H9 (cell line): Measurements from ENCODE around the gene SEC23A. TPM values are rescaled to one million over a fixed set of nuclear protein-coding genes. Genes with fewer than 3 reads are reported as not detected.

Experiments
- DNase-seq: peaks from one replicate; pipeline ENCODE4 v3.0.0-alpha.2; 2017
- H2AFZ ChIP-seq: one replicate; pipeline ENCODE4 v1.6.1; 2013; ENCODE audit warnings: mild to moderate bottlenecking, low read length, control low read depth, moderate library complexity
- H2AK5ac ChIP-seq: 2 replicates; pipeline ENCODE4 v1.6.1; 2013; ENCODE audit warnings: low read length, control low read depth, mixed read lengths; ENCODE audit not compliant: insufficient read length
- H2BK120ac ChIP-seq: one replicate; pipeline ENCODE4 v1.6.1; 2013; ENCODE audit warnings: low read depth, mild to moderate bottlenecking, low read length, control low read depth, inconsistent platforms; ENCODE audit not compliant: poor library complexity, severe bottlenecking
- H2BK12ac ChIP-seq: 2 replicates; pipeline ENCODE4 v1.6.1; 2013; ENCODE audit warnings: low read length, control low read depth, mixed read lengths, low read depth; ENCODE audit not compliant: insufficient read length
- H2BK15ac ChIP-seq: 2 replicates; pipeline ENCODE4 v1.6.1; 2013; ENCODE audit warnings: low read depth, low read length, control low read depth
- H2BK20ac ChIP-seq: one replicate; pipeline ENCODE4 v1.6.1; 2013; ENCODE audit warnings: low read depth, mild to moderate bottlenecking, low read length, control low read depth, inconsistent platforms; ENCODE audit not compliant: poor library complexity, severe bottlenecking
- H2BK5ac ChIP-seq: 2 replicates; pipeline ENCODE4 v1.6.1; 2013; ENCODE audit warnings: low read length, control low read depth, mixed read lengths; ENCODE audit not compliant: insufficient read length
- H3K14ac ChIP-seq: 2 replicates; pipeline ENCODE4 v1.6.1; 2013; ENCODE audit warnings: low read length, control low read depth; ENCODE audit not compliant: insufficient read depth
- H3K18ac ChIP-seq: 2 replicates; pipeline ENCODE4 v1.6.1; 2013; ENCODE audit warnings: low read depth, mild to moderate bottlenecking, mixed read lengths, low read length, control low read depth; ENCODE audit not compliant: insufficient read length
- H3K23ac ChIP-seq: 2 replicates; pipeline ENCODE4 v1.6.1; 2013; ENCODE audit warnings: low read length, control low read depth, mixed read lengths, low read depth; ENCODE audit not compliant: insufficient read length
- H3K23me2 ChIP-seq: 2 replicates; pipeline ENCODE4 v1.6.1; 2013; ENCODE audit warnings: low read depth, mild to moderate bottlenecking, mixed read lengths, low read length, control low read depth; ENCODE audit not compliant: insufficient read length, poor library complexity, severe bottlenecking
- H3K27ac ChIP-seq: 2 replicates; pipeline ENCODE4 v1.5.1; 2013; ENCODE audit warnings: low read length, control low read depth, mixed read lengths, low read depth; ENCODE audit not compliant: insufficient read length
- H3K27me3 ChIP-seq: 2 replicates; pipeline ENCODE4 v1.6.1; 2013; ENCODE audit warnings: low read length, control low read depth, inconsistent platforms; ENCODE audit not compliant: insufficient read depth
- H3K4ac ChIP-seq: 2 replicates; pipeline ENCODE4 v1.6.1; 2013; ENCODE audit warnings: low read depth, mild to moderate bottlenecking, control low read depth, inconsistent platforms, low read length, moderate library complexity
- H3K4me1 ChIP-seq: 2 replicates; pipeline ENCODE4 v1.6.1; 2013; ENCODE audit warnings: low read length, control low read depth, inconsistent platforms; ENCODE audit not compliant: insufficient read depth
- H3K4me2 ChIP-seq: 2 replicates; pipeline ENCODE4 v1.6.1; 2013; ENCODE audit warnings: low read length, control low read depth, mixed read lengths; ENCODE audit not compliant: insufficient read length, insufficient read depth
- H3K56ac ChIP-seq: 2 replicates; pipeline ENCODE4 v1.6.1; 2013; ENCODE audit warnings: low read depth, mild to moderate bottlenecking, mixed read lengths, low read length, control low read depth; ENCODE audit not compliant: insufficient read length
- H3K79me1 ChIP-seq: 2 replicates; pipeline ENCODE4 v1.6.1; 2013; ENCODE audit warnings: low read depth, mild to moderate bottlenecking, moderate library complexity, low read length, control low read depth, inconsistent platforms; ENCODE audit not compliant: insufficient read depth, poor library complexity, severe bottlenecking
- H3K79me2 ChIP-seq: 2 replicates; pipeline ENCODE4 v1.6.1; 2013; ENCODE audit warnings: low read length, control low read depth, inconsistent platforms; ENCODE audit not compliant: insufficient read depth
- H3K9ac ChIP-seq: 2 replicates; pipeline ENCODE4 v1.6.1; 2013; ENCODE audit warnings: low read length, control low read depth, mixed read lengths; ENCODE audit not compliant: insufficient read length; ENCODE audit errors: extremely low read depth
- H3K9me3 ChIP-seq: one replicate; pipeline ENCODE4 v1.6.1; 2013; ENCODE audit warnings: low read depth, low read length, inconsistent platforms; ENCODE audit not compliant: control insufficient read depth
- H3T11ph ChIP-seq: one replicate; pipeline ENCODE4 v1.6.1; 2013; ENCODE audit warnings: mild to moderate bottlenecking, low read length, control low read depth, inconsistent platforms
- H4K20me1 ChIP-seq: one replicate; pipeline ENCODE4 v1.6.1; 2013; ENCODE audit not compliant: control insufficient read depth, insufficient read length, insufficient read depth
- H4K5ac ChIP-seq: 2 replicates; pipeline ENCODE4 v1.6.1; 2013; ENCODE audit warnings: low read depth, mild to moderate bottlenecking, mixed read lengths, low read length, control low read depth; ENCODE audit not compliant: insufficient read length
- H4K8ac ChIP-seq: replicated peaks from 2 replicates; pipeline ENCODE4 v1.6.1; 2013; ENCODE audit warnings: low read length, control low read depth, mixed read lengths, low read depth; ENCODE audit not compliant: insufficient read length
- H4K91ac ChIP-seq: 2 replicates; pipeline ENCODE4 v1.6.1; 2013; ENCODE audit warnings: low read depth, mild to moderate bottlenecking, moderate library complexity, mixed read lengths, low read length, control low read depth; ENCODE audit not compliant: insufficient read length
- H3K27ac Mint-ChIP-seq, 3 experiments: 2 replicates in 2 of 3; 3 replicates in 1 of 3; pipeline ENCODE4 v1.8.0; 2020 to 2021; ENCODE audit warnings: mixed read lengths in 3 of 3, mild to moderate bottlenecking in 1 of 3, moderate library complexity in 1 of 3
- H3K27me3 Mint-ChIP-seq: 2 replicates; pipeline ENCODE4 v1.8.0; 2021; ENCODE audit warnings: low read depth, mild to moderate bottlenecking, moderate library complexity, mixed read lengths
- H3K36me3 Mint-ChIP-seq, 3 experiments: 2 replicates in 2 of 3; 3 replicates in 1 of 3; pipeline ENCODE4 v1.8.0; 2020 to 2021; ENCODE audit warnings: low read depth in 3 of 3, mixed read lengths in 3 of 3; ENCODE audit not compliant: insufficient read depth in 1 of 3
- H3K4me1 Mint-ChIP-seq, 2 experiments: 2 replicates each; pipeline ENCODE4 v1.8.0; 2020; ENCODE audit warnings: mixed read lengths in 2 of 2
- H3K4me3 Mint-ChIP-seq, 2 experiments: 2 replicates in 1 of 2; 3 replicates in 1 of 2; pipeline ENCODE4 v1.8.0; 2020 to 2021; ENCODE audit warnings: mild to moderate bottlenecking in 2 of 2, mixed read lengths in 2 of 2, moderate library complexity in 1 of 2
- H3K9me3 Mint-ChIP-seq, 2 experiments: 2 replicates in 1 of 2; 3 replicates in 1 of 2; pipeline ENCODE4 v1.8.0; 2020; ENCODE audit warnings: mild to moderate bottlenecking in 2 of 2, mixed read lengths in 2 of 2, moderate library complexity in 1 of 2
- WGBS: extraction: QIAGEN DNeasy Blood & Tissue Kit; methylation state at CpG from one replicate; pipeline ENCODE4 v1.1.7; 2013; ENCODE audit warnings: missing lambda C conversion rate, low lambda C conversion rate, mixed read lengths; ENCODE audit not compliant: insufficient read length; ENCODE audit errors: extremely low coverage; 5-methylcytosine and 5-hydroxymethylcytosine counted together
- total RNA-seq: library from RNA; stranded (reverse); gene quantifications from 2 replicates; pipeline ENCODE4 v1.2.1, GENCODE V29; 2021
- TF ChIP-seq, protein P1 (sequence below): fragments of 200-600 bp; sonication (generic); conservative IDR thresholded peaks from 3 replicates; pipeline ENCODE4 v1.8.0; 2021; ENCODE audit warnings: antibody characterized with exemption, mild to moderate bottlenecking

Gene SEC23A
- total RNA-seq, 1 experiment from 2014 or later: 55.3 TPM

- Mint-ChIP-seq H3K36me3 (peaks cover 0 to 8% (median 2%) of the 10 kb centered on the region in 3 experiments; a peak in 3 of 7 replicates), H3K4me1 (no peaks in the 10 kb centered on the region), H3K27me3 (no peaks in the 10 kb centered on the region), H3K9me3 (peaks cover 0 to 2% of the 10 kb centered on the region in 2 experiments; a peak in 1 of 5 replicates), H3K4me3 (no peak overlapping the region), H3K27ac (no peak overlapping the region)
- no CpG with 5 or more reads among the region's 12 CpGs for WGBS
- Histone ChIP-seq H4K20me1 (no peaks in the 10 kb centered on the region), H2BK15ac (no peak overlapping the region), H3K23ac (no peak overlapping the region), H2BK120ac (no peak overlapping the region), H4K91ac (no peak overlapping the region), H3T11ph (no peak overlapping the region), H2AFZ (no peak overlapping the region), H3K27ac (no peak overlapping the region), H3K27me3 (no peaks in the 10 kb centered on the region), H3K18ac (no peak overlapping the region), H4K5ac (no peak overlapping the region), H3K79me2 (no peaks in the 10 kb centered on the region), H2BK20ac (no peak overlapping the region), H4K8ac (no peak overlapping the region), H3K9me3 (no peaks in the 10 kb centered on the region), H2AK5ac (no peak overlapping the region), H3K4ac (no peak overlapping the region), H3K56ac (no peak overlapping the region), H3K79me1 (no peaks in the 10 kb centered on the region), H3K4me2 (no peak overlapping the region), H3K4me1 (no peaks in the 10 kb centered on the region), H3K23me2 (no peaks in the 10 kb centered on the region), H3K14ac (no peak overlapping the region), H3K9ac (no peak overlapping the region), H2BK12ac (no peak overlapping the region), H2BK5ac (no peak overlapping the region)
- TF ChIP-seq, protein P1, sequence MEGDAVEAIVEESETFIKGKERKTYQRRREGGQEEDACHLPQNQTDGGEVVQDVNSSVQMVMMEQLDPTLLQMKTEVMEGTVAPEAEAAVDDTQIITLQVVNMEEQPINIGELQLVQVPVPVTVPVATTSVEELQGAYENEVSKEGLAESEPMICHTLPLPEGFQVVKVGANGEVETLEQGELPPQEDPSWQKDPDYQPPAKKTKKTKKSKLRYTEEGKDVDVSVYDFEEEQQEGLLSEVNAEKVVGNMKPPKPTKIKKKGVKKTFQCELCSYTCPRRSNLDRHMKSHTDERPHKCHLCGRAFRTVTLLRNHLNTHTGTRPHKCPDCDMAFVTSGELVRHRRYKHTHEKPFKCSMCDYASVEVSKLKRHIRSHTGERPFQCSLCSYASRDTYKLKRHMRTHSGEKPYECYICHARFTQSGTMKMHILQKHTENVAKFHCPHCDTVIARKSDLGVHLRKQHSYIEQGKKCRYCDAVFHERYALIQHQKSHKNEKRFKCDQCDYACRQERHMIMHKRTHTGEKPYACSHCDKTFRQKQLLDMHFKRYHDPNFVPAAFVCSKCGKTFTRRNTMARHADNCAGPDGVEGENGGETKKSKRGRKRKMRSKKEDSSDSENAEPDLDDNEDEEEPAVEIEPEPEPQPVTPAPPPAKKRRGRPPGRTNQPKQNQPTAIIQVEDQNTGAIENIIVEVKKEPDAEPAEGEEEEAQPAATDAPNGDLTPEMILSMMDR: no peak
- no peak for DNase-seq
Measured at GRCh38 chr14:39023939-39024871, 78.8 kb downstream of the SEC23A start.
